NCI-H2029 (cell line): ENCODE data around the gene REL.
A peak's percentile ranks its signal among the peaks of the same experiment; 100 is the strongest.
"Not testable (repeated sequence)": the region's sequence is repeated elsewhere in the genome, so short reads cannot be mapped to it uniquely, and the experiment has no call there.

Experiments
- DNase-seq: peaks from one replicate; lab custom pipeline; 2025; lab: John Stamatoyannopoulos, UW

REL gene

GRCh38 chr2:60881047-60881932, at the start of gene REL:
REL (plus strand) TSS chr2:60881574; CDS start chr2:60881841, 267 bp downstream.
- peak; percentile 81 for DNase-seq

DNA sequence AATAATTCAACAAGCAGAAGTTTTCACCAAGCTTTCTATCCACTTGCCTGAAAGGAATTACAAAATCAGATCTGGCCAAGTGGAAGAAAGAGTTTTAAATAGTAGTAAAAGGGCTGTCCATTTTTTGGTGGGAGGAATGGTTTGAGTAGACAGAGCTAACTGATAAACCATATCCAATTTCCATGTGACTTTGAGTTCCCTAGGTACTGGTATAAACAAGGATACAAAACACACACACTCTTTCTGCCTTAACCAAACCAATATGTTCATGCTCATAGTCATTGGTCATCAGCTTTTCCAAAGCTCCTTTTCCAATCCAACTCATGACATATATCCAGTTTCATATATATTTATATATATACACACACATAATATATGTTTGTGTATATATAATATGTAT, 49.5 kb upstream of the REL start:
- DNase-seq, result no peak

GRCh38 chr2:60832621-60833020, 48.8 kb upstream of the REL start:
- no peak for DNase-seq

- DNase-seq, result no peak
Observed at GRCh38 chr2:60834270-60834717, 47.1 kb upstream of the REL start.

DNA sequence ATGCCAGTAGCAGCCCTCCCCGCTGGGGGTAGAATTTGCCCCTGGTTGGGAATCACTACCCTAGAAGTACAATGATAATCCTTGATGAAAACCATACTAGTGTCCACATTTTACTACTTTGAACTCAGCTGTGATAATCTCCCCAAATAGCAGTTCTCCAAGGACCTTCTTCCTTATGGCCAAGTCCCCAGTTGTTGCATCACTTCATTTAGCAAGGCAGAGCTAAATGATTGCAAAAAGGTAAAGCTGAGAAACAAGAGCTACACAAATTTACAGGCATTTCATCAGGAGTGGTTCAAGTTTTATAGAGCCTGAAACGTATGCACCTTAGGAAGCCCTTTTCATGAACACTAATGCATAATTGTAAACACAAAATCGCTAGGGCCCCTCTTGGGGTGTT, 44.9 kb upstream of the REL start:
- DNase-seq, result no peak

DNA sequence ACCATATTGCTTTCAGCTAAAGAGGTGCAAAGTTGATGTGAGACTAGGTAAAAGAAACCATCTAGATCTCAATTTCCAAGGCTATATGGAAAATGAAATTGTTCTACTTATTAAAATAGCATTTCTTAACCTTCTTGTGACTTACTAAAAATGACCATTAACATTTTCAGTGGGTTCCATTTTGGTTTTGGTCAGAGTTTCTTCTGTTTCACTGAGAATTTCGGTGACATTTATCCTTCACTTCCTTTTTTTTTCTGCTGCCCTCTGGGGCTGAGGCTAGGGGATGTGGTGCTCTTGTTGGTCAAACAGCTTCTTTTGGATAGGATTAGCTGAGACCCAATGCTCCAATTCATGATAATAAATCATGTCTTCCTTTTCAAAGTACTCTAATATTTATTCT, 44.3 kb upstream of the REL start:
- DNase-seq, result no peak

DNA sequence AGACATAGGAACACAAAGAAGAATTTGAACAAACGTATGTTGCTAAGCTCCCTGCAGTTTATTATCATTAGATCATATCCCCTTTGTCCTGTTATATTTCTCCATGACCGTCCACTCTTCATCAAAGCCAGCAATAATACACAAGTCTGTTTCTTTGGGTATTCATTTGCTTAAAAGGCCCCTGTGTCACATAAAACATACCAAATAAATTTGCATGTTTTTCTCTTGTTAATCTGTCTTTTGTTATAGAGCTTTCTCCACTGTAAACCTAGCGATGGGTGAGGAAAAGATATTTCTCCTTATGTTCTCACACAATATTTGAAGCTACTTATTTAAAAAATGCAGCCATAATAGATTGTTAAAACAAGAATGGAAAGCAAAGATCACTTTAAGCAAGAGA, 42.9 kb upstream of the REL start:
- no peak for DNase-seq

GRCh38 chr2:60839126-60839813, 42.1 kb upstream of the REL start:
- no peak for DNase-seq

DNA sequence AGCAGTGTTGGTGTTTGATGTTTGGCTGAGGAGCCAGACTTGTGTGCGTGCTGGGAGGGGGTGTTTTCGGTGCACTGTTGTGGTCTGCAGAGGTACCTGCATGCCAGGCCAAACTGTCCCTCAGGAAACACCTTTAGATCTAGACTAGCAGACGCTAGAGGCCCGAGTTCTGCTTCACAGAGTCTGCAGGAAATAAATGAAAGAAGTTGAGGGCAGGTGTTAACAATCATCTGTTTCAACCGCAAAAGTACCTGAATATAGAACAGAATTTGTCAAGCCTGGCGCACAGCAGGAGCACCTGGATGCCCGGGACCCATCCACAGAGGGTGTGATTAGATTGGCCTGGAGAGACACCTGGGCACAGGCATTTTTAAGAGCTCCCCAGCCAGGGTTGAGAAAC, 40.5 kb upstream of the REL start:
- no peak for DNase-seq

DNA sequence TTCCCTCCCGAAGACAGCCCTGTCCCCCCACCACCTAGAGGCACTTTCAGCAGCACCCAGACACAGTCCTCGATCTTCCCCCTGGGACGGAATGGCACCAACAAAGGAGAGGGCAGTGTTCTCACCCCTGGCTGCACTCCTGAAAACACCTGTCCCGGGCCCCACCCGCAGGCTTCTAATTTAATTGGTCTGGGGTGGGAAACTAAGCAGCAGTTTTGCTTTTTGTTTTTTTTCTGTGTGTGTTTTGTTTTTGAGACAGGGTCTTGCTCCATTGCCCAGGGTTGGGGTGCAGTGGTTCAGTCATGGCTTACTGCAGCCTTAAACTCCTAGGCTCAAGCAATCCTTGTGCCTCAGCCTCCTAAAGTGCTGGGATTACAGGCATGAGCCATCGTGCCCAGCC, 38.4 kb upstream of the REL start:
- no peak for DNase-seq

DNA sequence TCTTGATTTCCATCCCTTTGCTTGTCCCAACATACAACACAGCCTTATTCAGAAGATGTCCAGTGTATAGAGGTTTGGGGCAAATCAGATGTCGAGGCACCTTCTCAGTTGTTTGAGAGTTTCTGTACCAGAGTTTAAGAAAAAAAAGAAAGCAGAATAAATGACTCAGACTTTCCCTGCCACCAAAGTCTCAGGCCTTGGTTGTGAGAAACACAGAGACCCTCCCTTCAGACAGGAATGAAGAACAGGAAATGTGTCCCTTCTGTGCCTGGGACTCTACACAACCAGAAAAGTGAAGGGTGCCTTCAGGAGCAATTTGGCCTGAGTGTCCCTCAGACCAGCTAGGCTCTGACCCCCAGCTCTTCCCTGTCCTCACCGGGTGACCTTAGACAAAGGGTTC, 37.3 kb upstream of the REL start:
- DNase-seq, result no peak

DNA sequence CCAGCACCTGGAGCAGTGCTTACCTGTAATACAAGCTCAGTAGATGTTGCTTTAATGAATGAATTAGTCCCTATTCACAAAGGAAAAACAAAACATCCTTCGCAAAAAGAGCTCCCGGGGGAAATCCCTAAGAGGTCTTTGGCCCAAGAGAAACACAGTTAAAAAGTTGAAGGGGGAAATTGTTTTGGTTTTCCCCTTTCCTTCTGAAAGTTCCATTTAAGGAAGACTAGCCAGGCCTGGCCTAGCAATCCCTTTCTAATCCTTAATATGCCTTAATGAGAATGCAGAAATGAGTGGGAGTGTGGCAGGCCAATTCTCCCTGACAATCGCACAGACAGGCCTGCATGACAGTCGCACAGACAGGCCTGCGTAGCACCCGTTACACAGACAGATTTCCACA, 33.5 kb upstream of the REL start:
- no peak for DNase-seq

DNA sequence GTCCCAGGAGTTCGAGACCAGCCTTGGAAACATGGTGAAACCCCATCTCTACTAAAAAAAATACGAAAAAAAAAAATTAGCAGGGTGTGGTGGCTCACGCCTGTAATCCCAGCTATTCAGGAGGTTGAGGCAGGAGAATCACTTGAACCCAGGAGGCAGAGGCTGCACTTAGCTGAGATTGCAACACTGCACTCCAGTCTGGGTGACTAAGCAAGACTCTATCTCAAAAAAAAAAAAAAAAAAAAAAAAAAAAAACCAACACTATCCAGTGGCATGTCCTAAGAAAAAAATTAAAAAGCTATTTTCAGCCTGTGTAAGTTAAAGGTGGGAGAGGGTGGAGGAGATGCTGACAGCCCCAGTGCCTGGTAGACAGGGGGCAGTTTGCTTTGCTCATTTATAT, 32.2 kb upstream of the REL start:
- DNase-seq, result no peak

DNA sequence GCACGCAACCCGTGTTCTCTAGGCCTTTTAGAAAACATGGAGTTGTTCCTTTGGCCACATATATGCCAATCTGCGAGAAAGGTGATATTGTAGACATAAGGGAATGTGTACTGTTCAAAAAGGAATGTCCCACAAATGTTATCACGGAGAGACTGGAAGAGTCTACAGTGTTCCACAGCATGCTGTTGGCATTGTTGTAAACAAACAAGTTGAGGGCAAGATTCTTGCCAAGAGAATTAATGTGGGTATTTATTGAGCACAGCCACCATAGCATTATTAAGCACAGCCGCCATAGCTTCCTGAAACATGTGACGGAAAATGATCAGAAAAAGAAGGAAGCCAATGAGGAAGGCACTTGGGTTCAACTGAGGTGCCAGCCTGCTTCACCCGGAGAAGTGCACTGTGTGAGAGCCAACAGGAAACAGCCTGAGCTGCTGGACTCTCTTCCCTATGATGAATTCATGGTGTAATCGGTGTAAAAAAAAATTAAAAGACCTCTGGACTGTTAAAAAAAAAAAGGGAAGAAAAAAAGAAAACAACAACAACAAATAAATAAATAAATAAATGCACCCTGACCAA, 29.0 kb upstream of the REL start:
- no peak for DNase-seq

GRCh38 chr2:60853531-60853930, 27.8 kb upstream of the REL start:
- no peak for DNase-seq

DNA sequence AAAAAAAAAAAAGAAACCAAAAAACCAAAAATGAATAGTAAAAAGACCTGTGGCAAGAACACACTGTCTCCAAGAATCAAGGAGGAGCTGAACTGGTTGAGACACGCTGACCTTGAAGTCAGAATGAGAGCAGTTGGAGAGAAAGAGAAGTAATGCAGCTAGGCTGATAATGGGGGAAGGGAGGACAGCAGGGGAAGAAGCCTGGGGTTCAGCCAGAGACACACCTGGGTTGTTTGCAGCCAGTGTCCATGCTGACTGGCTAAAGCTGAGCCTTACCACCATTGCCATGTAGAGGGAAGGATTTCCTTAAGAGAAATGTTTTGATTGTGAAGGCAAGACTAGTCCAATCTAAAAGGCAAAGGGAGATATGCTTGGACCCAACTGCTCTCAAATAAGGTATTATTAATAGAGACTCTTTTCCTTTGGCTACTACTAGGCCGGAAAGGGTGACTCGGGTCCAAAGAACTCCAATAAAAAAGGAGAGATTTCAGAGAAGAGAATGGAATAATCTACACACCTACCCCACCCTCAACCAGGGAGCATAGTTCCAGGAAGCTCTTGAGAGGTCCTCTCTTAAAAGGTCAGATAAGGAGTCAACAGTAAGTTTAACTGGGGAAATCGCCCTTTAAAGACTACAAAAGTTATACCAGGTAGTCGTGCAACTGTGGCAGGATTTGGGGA, 25.2 kb upstream of the REL start:
- no peak for DNase-seq

- DNase-seq, result no peak
Observed at GRCh38 chr2:60857056-60857455, 24.3 kb upstream of the REL start.

DNA sequence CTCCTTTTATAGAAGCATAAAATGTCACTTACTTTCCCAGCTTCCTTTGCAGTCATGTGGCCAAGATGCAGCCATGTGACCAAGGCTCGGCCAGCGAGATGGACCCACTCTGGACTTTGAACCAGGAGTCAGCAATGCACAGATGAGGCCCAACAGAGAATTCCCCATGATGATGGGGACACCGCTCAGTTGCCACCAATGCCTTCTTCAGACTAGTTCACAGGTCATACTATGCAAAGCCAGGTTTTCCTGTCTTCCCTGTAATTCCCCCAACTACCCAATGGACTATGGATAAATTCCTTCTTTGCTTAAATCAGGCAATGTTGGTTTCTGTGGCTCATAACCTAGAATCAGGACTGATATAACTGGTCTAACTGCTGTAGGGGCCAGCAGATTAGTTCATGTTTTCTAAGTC, 22.5 kb upstream of the REL start:
- DNase-seq, result no peak

GRCh38 chr2:60861736-60862135, 19.6 kb upstream of the REL start:
- peak; percentile 47 for DNase-seq

DNA sequence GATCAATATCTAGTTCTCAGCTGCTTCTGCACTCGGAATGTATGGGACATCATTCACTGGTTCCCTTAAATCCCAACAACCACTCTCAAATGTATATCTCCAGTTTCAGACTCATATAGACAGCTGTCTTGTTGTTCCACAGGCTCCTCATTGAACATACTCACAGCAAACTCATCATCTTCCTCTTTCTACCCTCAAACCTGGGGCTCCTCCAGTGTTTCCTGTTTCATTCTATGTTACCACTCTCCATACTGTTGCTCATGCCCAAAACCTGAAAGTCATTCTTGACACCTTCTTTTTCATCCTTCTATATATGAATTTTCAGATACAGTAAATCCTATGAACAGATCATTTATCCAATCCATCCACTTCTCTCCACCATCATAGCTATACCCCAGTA, 18.7 kb upstream of the REL start:
- DNase-seq, result no peak

DNA sequence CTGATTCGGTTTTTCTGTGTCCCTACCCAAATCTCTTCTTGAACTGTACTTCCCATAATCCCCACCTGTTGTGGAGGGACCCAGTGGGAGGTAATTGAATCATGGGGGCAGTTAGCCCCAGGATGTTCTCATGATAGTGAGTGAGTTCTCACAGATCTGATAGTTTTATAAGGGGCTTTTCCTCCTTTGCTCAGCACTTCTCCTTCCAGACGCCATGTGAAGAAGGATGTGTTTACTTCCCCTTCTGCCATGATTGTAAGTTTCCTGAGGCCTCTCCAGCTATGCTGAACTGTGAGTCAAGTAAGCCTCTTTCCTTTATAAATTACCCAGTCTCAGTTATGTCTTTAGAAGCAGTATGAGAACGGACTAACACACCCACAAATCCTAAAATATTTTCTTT, 16.0 kb upstream of the REL start:
- not testable (repeated sequence) for DNase-seq

GRCh38 chr2:60867007-60867406, 14.4 kb upstream of the REL start:
- no peak for DNase-seq

GRCh38 chr2:60867848-60868247, 13.5 kb upstream of the REL start:
- no peak for DNase-seq
